ENCODE results near the gene PFKP. TPM values are rescaled to one million over a fixed set of nuclear protein-coding genes. Genes with fewer than 3 reads are reported as not detected.

Gene PFKP
- total and polyA plus RNA-seq, 2 experiments from 2014 or later = 639 to 781 TPM

DNA sequence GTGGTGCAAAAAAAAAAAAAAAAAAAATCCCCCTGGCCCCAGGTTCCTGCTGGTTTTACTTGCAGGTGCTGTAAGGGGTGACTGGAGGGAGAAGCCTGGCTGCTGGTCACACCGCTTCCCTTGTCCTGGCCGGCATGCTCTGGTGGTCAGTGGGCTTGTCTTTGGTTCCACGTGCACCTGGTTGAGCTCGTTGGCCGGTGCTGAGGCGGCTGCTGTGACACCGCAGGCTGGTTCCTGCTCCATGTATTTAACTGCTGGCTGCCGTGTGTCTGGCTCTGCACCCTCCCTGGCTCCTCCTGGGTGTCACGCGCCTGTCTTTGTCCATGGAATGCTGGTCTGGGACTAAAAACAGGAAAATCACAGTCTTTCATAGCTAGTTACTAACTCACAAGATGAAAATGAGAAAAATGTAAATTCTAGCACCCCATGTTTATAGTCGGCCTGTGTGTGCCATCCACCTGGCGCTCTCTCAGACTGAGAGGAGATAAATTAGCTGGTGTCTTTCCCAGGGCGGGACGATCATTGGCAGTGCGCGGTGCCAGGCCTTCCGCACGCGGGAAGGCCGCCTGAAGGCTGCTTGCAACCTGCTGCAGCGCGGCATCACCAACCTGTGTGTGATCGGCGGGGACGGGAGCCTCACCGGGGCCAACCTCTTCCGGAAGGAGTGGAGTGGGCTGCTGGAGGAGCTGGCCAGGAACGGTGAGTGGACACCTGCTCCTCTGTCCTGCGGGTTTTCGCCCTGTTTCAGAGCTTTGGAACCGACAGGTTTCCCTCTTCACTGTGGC lies 33.7 kb downstream of the PFKP start:
- no peaks in the 10 kb centered on the region for H3K27me3 ChIP-seq
- TF ChIP-seq, protein P1, sequence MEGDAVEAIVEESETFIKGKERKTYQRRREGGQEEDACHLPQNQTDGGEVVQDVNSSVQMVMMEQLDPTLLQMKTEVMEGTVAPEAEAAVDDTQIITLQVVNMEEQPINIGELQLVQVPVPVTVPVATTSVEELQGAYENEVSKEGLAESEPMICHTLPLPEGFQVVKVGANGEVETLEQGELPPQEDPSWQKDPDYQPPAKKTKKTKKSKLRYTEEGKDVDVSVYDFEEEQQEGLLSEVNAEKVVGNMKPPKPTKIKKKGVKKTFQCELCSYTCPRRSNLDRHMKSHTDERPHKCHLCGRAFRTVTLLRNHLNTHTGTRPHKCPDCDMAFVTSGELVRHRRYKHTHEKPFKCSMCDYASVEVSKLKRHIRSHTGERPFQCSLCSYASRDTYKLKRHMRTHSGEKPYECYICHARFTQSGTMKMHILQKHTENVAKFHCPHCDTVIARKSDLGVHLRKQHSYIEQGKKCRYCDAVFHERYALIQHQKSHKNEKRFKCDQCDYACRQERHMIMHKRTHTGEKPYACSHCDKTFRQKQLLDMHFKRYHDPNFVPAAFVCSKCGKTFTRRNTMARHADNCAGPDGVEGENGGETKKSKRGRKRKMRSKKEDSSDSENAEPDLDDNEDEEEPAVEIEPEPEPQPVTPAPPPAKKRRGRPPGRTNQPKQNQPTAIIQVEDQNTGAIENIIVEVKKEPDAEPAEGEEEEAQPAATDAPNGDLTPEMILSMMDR (IDR thresholded peaks at IDR 0.05; ENCODE audit: low read depth, low read length) = no peak
- H3K4me1 ChIP-seq (ENCODE audit: low read depth) = peaks cover 14% of the 10 kb centered on the region
- no peak for DNase-seq (ENCODE audit: low read depth in 1 of 2, low spot score in 1 of 2)
- H3K4me3 ChIP-seq = no peak overlapping the region
- H3K9me3 ChIP-seq (ENCODE audit: low read depth) = no peaks in the 10 kb centered on the region
- H3K27ac ChIP-seq = peak overlapping the region; percentile 57
- peaks cover 45% of the 10 kb centered on the region for H3K36me3 ChIP-seq

DNA sequence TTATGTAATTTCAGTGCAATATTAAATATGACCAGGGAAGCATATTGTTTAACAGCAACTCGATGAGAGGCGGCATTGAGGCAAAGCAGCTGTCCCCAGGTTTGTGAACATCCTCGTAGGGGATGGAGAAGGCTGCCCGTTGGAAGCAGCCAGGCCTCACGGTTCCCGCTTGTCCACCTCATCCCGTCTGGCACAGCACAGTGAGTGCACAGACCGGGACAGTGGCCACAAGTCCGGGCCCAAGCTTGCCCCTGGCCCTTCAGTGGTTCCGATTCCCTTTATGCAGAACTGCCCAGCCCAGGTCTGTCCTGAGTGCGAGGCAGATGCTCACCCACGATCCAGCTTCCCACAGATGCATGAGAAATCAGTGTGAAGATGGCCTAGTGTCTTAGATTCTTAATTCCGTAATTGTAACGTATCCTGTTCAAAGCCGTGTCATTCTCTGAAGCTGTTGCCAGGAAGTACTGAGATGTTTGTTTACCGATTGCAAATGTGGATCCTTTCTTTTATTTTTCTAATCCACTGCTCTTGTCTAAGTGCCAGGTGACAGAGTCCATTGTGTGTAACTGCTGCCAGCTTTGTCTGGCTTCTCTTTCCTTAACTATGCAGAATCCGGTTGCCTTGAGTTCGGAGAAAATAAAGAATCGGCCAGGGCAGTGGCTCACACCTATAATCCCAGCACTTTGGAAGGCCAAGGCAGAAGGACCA lies 35.5 kb downstream of the PFKP start:
- peaks cover 54% of the 10 kb centered on the region for H3K36me3 ChIP-seq
- peak overlapping the region; percentile 58 for H3K27ac ChIP-seq
- H3K27me3 ChIP-seq = no peaks in the 10 kb centered on the region
- H3K4me3 ChIP-seq = no peak overlapping the region
- TF ChIP-seq, protein P1 (IDR thresholded peaks at IDR 0.05; ENCODE audit: low read depth, low read length) = no peak
- peak in 1 of 2 donors; percentile 46 for DNase-seq (ENCODE audit: low read depth in 1 of 2, low spot score in 1 of 2)
- peaks cover 9% of the 10 kb centered on the region for H3K4me1 ChIP-seq (ENCODE audit: low read depth)
- no peaks in the 10 kb centered on the region for H3K9me3 ChIP-seq (ENCODE audit: low read depth)

DNA sequence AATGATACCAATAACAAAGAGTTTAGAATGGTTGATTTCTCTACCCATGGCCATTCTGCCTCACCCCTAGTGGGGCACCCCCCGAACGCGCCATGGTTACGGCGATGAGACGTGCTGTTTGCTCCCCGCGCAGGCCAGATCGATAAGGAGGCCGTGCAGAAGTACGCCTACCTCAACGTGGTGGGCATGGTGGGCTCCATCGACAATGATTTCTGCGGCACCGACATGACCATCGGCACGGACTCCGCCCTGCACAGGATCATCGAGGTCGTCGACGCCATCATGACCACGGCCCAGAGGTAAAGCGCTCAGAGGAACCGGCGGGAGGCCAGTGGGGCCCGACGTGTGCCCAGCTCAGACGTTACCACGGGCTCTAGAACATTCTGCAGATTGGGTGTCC lies 36.3 kb downstream of the PFKP start:
- Histone ChIP-seq H3K27ac (peak overlapping the region; percentile 58), H3K4me3 (no peak overlapping the region), H3K9me3 (ENCODE audit: low read depth) (no peaks in the 10 kb centered on the region), H3K4me1 (ENCODE audit: low read depth) (peaks cover 9% of the 10 kb centered on the region), H3K36me3 (peaks cover 62% of the 10 kb centered on the region), H3K27me3 (no peaks in the 10 kb centered on the region)
- DNase-seq (ENCODE audit: low read depth in 1 of 2, low spot score in 1 of 2) = no peak
- TF ChIP-seq, protein P1 (IDR thresholded peaks at IDR 0.05; ENCODE audit: low read depth, low read length) = no peak

DNA sequence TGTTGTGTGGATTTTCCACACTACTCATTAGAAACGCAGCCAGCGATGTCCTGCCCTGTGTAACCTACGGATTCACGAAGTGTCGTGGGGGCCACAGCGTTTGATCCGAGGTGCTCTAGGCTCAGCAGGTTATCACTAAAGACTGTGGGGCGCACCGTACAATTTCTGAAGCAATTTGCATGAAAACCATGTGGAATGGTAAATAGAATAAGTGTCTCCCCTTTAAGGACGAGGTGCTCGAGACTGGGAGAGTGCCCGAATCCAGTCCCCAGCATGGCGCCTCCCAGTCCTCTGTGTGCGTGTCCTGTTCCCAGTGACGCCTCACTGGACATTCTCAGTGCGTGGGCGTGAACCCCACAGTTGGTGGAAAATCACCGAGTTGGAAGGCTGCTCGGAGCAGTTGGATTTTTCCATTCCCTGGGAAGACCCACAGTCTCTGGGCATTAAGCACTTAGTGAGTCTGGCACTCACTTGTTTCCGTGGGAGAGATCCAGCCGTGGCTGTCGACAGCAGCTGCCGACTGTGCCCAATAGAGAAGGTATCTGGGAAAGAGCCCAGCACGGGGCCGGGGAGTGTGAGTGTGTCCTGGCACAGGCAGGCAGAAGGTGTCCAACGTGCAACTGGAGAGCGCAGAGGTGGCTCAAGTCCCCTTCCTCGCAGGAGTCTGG lies 37.0 kb downstream of the PFKP start:
- Histone ChIP-seq H3K36me3 (peaks cover 69% of the 10 kb centered on the region), H3K27ac (peak overlapping the region; percentile 58), H3K4me3 (no peak overlapping the region), H3K4me1 (ENCODE audit: low read depth) (peaks cover 2% of the 10 kb centered on the region), H3K27me3 (no peaks in the 10 kb centered on the region), H3K9me3 (ENCODE audit: low read depth) (no peaks in the 10 kb centered on the region)
- no peak for DNase-seq (ENCODE audit: low read depth in 1 of 2, low spot score in 1 of 2)
- TF ChIP-seq, protein P1 (IDR thresholded peaks at IDR 0.05; ENCODE audit: low read depth, low read length) = no peak

DNA sequence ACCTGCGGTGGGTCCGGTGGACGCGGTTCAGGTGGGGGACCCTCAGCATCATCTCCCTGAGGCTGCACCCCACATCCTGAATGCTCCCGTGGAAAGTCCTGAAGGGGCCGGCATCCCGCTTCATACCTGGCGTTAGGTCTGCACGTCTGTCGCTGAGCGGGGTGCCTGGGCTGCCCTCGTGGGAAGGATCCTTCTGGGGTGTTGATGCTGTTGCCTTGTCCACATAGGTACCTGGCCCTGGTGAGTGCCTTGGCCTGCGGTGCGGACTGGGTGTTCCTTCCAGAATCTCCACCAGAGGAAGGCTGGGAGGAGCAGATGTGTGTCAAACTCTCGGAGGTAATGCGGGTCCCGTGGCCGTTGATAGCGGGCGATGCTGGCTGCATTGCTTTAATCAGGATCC lies 37.8 kb downstream of the PFKP start:
- Histone ChIP-seq H3K9me3 (ENCODE audit: low read depth) (no peaks in the 10 kb centered on the region), H3K27ac (peak overlapping the region; percentile 58), H3K27me3 (no peaks in the 10 kb centered on the region), H3K4me1 (ENCODE audit: low read depth) (no peaks in the 10 kb centered on the region), H3K4me3 (no peak overlapping the region), H3K36me3 (peaks cover 72% of the 10 kb centered on the region)
- DNase-seq (ENCODE audit: low read depth in 1 of 2, low spot score in 1 of 2) = no peak
- TF ChIP-seq, protein P1 (IDR thresholded peaks at IDR 0.05; ENCODE audit: low read depth, low read length) = no peak

Data from cardiac muscle cell (in vitro differentiated cells and primary cell).